Measurements from ENCODE around the gene RNF39. TPM values are rescaled to one million over a fixed set of nuclear protein-coding genes. Genes with fewer than 3 reads are reported as not detected.

RNF39 gene
- total RNA-seq, 1 donor from 2014 or later: not detected

- H3K4me3 ChIP-seq (ENCODE audit: low read depth, low read length): peak overlapping the region; percentile 70
- no peak for TF ChIP-seq CTCF (conservative IDR thresholded peaks at IDR 0.05; ENCODE audit: low read depth, low read length)
- DNase-seq (ENCODE audit: low read depth): no peak
These were observed 9.5 kb downstream of the RNF39 start for GRCh38 chr6:30066082-30066481.

GRCh38 chr6:30063315-30063714, 12.3 kb downstream of the RNF39 start:
- TF ChIP-seq CTCF (conservative IDR thresholded peaks at IDR 0.05; ENCODE audit: low read depth, low read length): no peak
- no peak overlapping the region for H3K4me3 ChIP-seq (ENCODE audit: low read depth, low read length)
- no peak for DNase-seq (ENCODE audit: low read depth)

GRCh38 chr6:30062471-30063178, 12.9 kb downstream of the RNF39 start:
- DNase-seq (ENCODE audit: low read depth): no peak
- H3K4me3 ChIP-seq (ENCODE audit: low read depth, low read length): peak overlapping the region; percentile 83
- no peak for TF ChIP-seq CTCF (conservative IDR thresholded peaks at IDR 0.05; ENCODE audit: low read depth, low read length)

GRCh38 chr6:30061858-30062458, 13.6 kb downstream of the RNF39 start:
- DNase-seq (ENCODE audit: low read depth): no peak
- TF ChIP-seq CTCF (conservative IDR thresholded peaks at IDR 0.05; ENCODE audit: low read depth, low read length): no peak
- peak overlapping the region; percentile 83 for H3K4me3 ChIP-seq (ENCODE audit: low read depth, low read length)

GRCh38 chr6:30061092-30061857, 14.3 kb downstream of the RNF39 start, which contains the start of gene POLR1H:
Gene POLR1H, plus strand, starts transcription at chr6:30061265. Its CDS starts 260 bp downstream, at chr6:30061525.
- H3K4me3 ChIP-seq (ENCODE audit: low read depth, low read length): peak within 1 kb of the TSS; percentile 83
- no peak for TF ChIP-seq CTCF (conservative IDR thresholded peaks at IDR 0.05; ENCODE audit: low read depth, low read length)
- DNase-seq (ENCODE audit: low read depth): peak; percentile 73

- H3K4me3 ChIP-seq (ENCODE audit: low read depth, low read length): peak overlapping the region; percentile 83
- TF ChIP-seq CTCF (conservative IDR thresholded peaks at IDR 0.05; ENCODE audit: low read depth, low read length): no peak
- no peak for DNase-seq (ENCODE audit: low read depth)
These were observed 14.9 kb downstream of the RNF39 start for GRCh38 chr6:30060606-30061091.
